ENCODE data around the gene RAB20. TPM values are rescaled to one million over a fixed set of nuclear protein-coding genes. Genes with fewer than 3 reads are reported as not detected.

Gene RAB20
- total RNA-seq, 1 experiment from 2014 or later: 0.88 TPM

GRCh38 chr13:110506396-110506795 lies 55.1 kb downstream of the RAB20 start:
- BruUV-seq (replicated peaks): no TSS peak
- DNase-seq (ENCODE audit: low spot score): no peak
- Histone ChIP-seq H3K27me3 (replicated peaks; ENCODE audit: insufficient read depth, low read depth, low read length, poor library complexity) (no peaks in the 10 kb centered on the region), H3K9me3 (ENCODE audit: low read depth, low read length, poor library complexity, severe bottlenecking) (no peaks in the 10 kb centered on the region), H3K4me1 (ENCODE audit: insufficient read depth, low read length, poor library complexity, severe bottlenecking) (peaks cover 14% of the 10 kb centered on the region), H3K4me3 (ENCODE audit: low read depth, low read length, poor library complexity, severe bottlenecking) (no peak overlapping the region), H3K36me3 (ENCODE audit: insufficient read depth, low read length, poor library complexity, severe bottlenecking) (peaks cover 46% of the 10 kb centered on the region), H3K27ac (ENCODE audit: low read depth, low read length, poor library complexity, severe bottlenecking) (no peak overlapping the region)
- intact Hi-C loops (cut with micrococcal nuclease; ENCODE audit: unreplicated experiment): no loop called here
- CTCF ChIA-PET: no interaction called here
- no peak for TF ChIP-seq EZH2 (IDR thresholded peaks at IDR 0.05; ENCODE audit: borderline replicate concordance, low read depth, low read length, poor library complexity, severe bottlenecking)
- TF ChIP-seq, protein P1, sequence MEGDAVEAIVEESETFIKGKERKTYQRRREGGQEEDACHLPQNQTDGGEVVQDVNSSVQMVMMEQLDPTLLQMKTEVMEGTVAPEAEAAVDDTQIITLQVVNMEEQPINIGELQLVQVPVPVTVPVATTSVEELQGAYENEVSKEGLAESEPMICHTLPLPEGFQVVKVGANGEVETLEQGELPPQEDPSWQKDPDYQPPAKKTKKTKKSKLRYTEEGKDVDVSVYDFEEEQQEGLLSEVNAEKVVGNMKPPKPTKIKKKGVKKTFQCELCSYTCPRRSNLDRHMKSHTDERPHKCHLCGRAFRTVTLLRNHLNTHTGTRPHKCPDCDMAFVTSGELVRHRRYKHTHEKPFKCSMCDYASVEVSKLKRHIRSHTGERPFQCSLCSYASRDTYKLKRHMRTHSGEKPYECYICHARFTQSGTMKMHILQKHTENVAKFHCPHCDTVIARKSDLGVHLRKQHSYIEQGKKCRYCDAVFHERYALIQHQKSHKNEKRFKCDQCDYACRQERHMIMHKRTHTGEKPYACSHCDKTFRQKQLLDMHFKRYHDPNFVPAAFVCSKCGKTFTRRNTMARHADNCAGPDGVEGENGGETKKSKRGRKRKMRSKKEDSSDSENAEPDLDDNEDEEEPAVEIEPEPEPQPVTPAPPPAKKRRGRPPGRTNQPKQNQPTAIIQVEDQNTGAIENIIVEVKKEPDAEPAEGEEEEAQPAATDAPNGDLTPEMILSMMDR (conservative IDR thresholded peaks at IDR 0.05; ENCODE audit: low read depth, low read length): no peak
- POLR2A ChIA-PET (ENCODE audit: low non-redundant PET): no interaction called here

GRCh38 chr13:110505594-110505993 lies 55.9 kb downstream of the RAB20 start:
- H3K4me3 ChIP-seq (ENCODE audit: low read depth, low read length, poor library complexity, severe bottlenecking): no peak overlapping the region
- peaks cover 14% of the 10 kb centered on the region for H3K4me1 ChIP-seq (ENCODE audit: insufficient read depth, low read length, poor library complexity, severe bottlenecking)
- peaks cover 45% of the 10 kb centered on the region for H3K36me3 ChIP-seq (ENCODE audit: insufficient read depth, low read length, poor library complexity, severe bottlenecking)
- DNase-seq (ENCODE audit: low spot score): no peak
- no peak overlapping the region for H3K27ac ChIP-seq (ENCODE audit: low read depth, low read length, poor library complexity, severe bottlenecking)
- ChIA-PET CTCF (no interaction called here), POLR2A (ENCODE audit: low non-redundant PET) (no interaction called here)
- no TSS peak for BruUV-seq (replicated peaks)
- no peak for TF ChIP-seq EZH2 (IDR thresholded peaks at IDR 0.05; ENCODE audit: borderline replicate concordance, low read depth, low read length, poor library complexity, severe bottlenecking)
- TF ChIP-seq, protein P1 (conservative IDR thresholded peaks at IDR 0.05; ENCODE audit: low read depth, low read length): no peak
- intact Hi-C loops (cut with micrococcal nuclease; ENCODE audit: unreplicated experiment): no loop called here
- H3K27me3 ChIP-seq (replicated peaks; ENCODE audit: insufficient read depth, low read depth, low read length, poor library complexity): no peaks in the 10 kb centered on the region
- no peaks in the 10 kb centered on the region for H3K9me3 ChIP-seq (ENCODE audit: low read depth, low read length, poor library complexity, severe bottlenecking)

DNA sequence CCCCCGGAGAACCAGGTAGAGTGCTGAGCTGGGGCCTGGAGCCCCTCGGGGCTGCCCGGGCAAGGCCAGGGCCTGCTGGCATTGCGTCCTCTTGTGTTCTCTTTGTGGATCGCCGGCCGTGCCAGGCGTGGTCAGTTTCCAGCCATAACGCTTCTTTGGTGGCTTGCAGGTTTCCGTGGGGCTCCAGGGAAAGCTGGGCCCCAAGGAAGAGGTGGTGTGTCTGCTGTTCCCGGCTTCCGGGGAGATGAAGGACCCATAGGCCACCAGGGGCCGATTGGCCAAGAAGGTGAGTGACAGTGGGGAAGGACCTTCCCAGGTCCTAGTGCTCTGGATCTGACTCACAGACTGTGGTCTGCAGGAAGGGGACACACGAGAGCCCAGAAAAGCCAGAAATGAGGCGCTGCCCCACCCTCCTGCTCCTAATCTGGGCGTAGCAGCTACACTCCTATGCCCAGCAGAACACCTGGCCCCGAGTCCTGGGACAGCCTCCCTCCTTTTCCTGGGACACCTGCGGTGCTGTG lies 57.5 kb downstream of the RAB20 start:
- TF ChIP-seq, protein P1 (conservative IDR thresholded peaks at IDR 0.05; ENCODE audit: low read depth, low read length): no peak
- TF ChIP-seq EZH2 (IDR thresholded peaks at IDR 0.05; ENCODE audit: borderline replicate concordance, low read depth, low read length, poor library complexity, severe bottlenecking): no peak
- no peaks in the 10 kb centered on the region for H3K27me3 ChIP-seq (replicated peaks; ENCODE audit: insufficient read depth, low read depth, low read length, poor library complexity)
- intact Hi-C loops (cut with micrococcal nuclease; ENCODE audit: unreplicated experiment): no loop called here
- no peaks in the 10 kb centered on the region for H3K9me3 ChIP-seq (ENCODE audit: low read depth, low read length, poor library complexity, severe bottlenecking)
- ChIA-PET POLR2A (ENCODE audit: low non-redundant PET) (interaction anchor here (0.5 kb wide), 1 partner anchor 643 kb away, joined by 3 read pairs; no protein-coding TSS in a partner anchor), CTCF (no interaction called here)
- H3K27ac ChIP-seq (ENCODE audit: low read depth, low read length, poor library complexity, severe bottlenecking): peak overlapping the region; percentile 70
- peaks cover 14% of the 10 kb centered on the region for H3K4me1 ChIP-seq (ENCODE audit: insufficient read depth, low read length, poor library complexity, severe bottlenecking)
- H3K36me3 ChIP-seq (ENCODE audit: insufficient read depth, low read length, poor library complexity, severe bottlenecking): peaks cover 44% of the 10 kb centered on the region
- no TSS peak for BruUV-seq (replicated peaks)
- H3K4me3 ChIP-seq (ENCODE audit: low read depth, low read length, poor library complexity, severe bottlenecking): no peak overlapping the region
- no peak for DNase-seq (ENCODE audit: low spot score)
